SJCRH30 (cell line): ENCODE results near the gene ZBTB47. TPM values are rescaled to one million over a fixed set of nuclear protein-coding genes. Genes with fewer than 3 reads are reported as not detected.

Experiments
- DNase-seq, 2 experiments: peaks; one replicate each; pipeline ENCODE4 v3.0.0-alpha.2; 2015 to 2020
- H3K27ac ChIP-seq: fragments of 250-450 bp; sonication (Bioruptor Pico); 2 replicates; pipeline ENCODE4 v1.5.1; 2020; ENCODE audit warnings: mild to moderate bottlenecking, moderate library complexity
- H3K27me3 ChIP-seq: fragments of 250-450 bp; sonication (Bioruptor Pico); 2 replicates; pipeline ENCODE4 v1.5.1; 2020; ENCODE audit warnings: mild to moderate bottlenecking, moderate library complexity
- H3K36me3 ChIP-seq: fragments of 250-450 bp; sonication (Bioruptor Pico); 2 replicates; pipeline ENCODE4 v1.5.1; 2020; ENCODE audit warnings: mild to moderate bottlenecking, moderate library complexity
- H3K4me1 ChIP-seq: fragments of 250-450 bp; sonication (Bioruptor Pico); 2 replicates; pipeline ENCODE4 v1.5.1; 2020; ENCODE audit warnings: mild to moderate bottlenecking, moderate library complexity
- H3K4me3 ChIP-seq: fragments of 250-450 bp; sonication (Bioruptor Pico); 2 replicates; pipeline ENCODE4 v1.5.1; 2020; ENCODE audit warnings: mild to moderate bottlenecking, moderate library complexity
- H3K9me3 ChIP-seq: fragments of 250-450 bp; sonication (Bioruptor Pico); replicated peaks from 2 replicates; pipeline ENCODE4 v1.5.1; 2020; ENCODE audit warnings: mild to moderate bottlenecking, moderate library complexity
- total RNA-seq: library from RNA; depleted of rRNA; stranded (reverse); fragments of >200 nt; shearing (Covaris generic); gene quantifications from 2 replicates; pipeline ENCODE4 v1.2.3, GENCODE V29; 2014

The ZBTB47 gene
- total RNA-seq, 1 experiment from 2014 or later, result 3.5 TPM

DNA sequence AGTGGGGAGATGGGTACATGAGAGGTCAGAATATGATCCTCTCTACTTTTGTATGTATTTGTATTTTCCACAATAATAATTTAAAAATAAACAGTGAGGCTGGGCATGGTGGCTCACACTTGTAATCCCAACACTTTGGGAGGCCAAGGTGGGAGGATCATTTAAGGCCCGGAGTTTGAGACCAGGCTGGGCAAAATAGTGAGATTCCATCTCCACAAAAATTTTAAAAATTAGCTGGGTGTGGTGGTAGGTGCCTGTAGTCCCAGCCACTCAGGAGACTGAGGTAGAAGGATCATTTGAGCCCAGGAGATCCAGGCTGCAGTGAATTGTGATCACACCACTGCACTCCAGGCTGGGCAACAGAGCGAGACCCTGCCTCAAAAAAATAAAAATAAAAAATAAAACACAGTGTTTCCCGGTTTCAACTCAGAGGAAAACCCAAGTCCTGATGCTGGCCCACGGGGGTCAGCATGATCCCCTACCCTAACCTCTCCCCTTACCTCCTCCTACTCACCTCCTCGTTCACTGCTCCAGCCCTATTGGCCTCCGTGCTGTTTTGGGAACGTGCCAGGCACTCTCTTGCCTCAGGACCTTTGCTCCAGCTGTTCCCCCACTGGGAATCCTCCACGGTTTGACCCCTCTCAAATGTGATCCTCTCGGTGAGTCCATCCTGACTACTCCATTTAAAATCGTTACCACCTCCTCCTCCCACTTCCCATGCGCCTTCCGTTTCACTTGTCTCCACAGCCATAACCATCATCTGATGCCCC lies 29.0 kb downstream of the ZBTB47 start:
- Histone ChIP-seq H3K4me3 (no peak overlapping the region), H3K4me1 (peaks cover 33% of the 10 kb centered on the region), H3K27ac (peak overlapping the region; percentile 30; the same call in 1 of the 2 replicates), H3K27me3 (no peaks in the 10 kb centered on the region), H3K9me3 (no peaks in the 10 kb centered on the region), H3K36me3 (no peaks in the 10 kb centered on the region)
- DNase-seq, result peak; percentile 14 to 44

DNA sequence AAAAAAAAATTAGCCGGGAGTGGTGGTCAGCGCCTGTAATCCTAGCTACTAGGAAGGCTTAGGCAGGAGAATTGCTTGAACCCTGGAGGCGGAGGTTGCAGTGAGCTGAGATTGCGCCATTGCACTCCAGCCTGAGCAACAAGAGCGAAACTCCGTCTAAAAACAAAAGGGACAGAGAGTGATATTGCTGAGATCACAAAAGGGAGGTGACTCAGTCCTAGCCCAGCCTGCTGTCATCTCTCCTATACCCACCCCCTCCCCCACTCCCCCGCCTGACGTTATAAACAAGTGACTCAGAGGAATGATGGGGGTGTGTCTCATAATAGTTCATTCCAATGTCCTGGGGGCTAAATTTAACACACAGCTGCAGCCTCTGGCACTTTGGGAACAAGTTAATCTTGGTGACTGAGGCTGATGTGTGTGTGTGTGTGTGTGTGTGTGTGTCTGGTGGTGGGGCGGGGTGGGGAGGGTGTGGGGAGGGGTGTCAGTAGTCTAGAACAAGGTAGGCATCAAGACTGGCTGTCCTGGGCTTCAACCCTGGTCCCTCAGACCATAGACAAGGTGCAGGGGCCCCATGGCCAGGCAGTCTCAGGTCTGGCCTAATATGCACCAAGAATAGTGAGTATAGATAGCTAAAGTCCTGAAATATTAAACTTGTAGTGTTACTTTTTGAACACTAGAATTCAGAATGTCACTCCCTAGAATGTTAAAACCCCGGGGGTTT lies 30.5 kb downstream of the ZBTB47 start:
- Histone ChIP-seq H3K9me3 (no peaks in the 10 kb centered on the region), H3K4me1 (peaks cover 33% of the 10 kb centered on the region), H3K27ac (peak overlapping the region; percentile 34; the same call in 1 of the 2 replicates), H3K27me3 (no peaks in the 10 kb centered on the region), H3K36me3 (no peaks in the 10 kb centered on the region), H3K4me3 (peak overlapping the region; percentile 20; the same call in 1 of the 2 replicates)
- peak; percentile 81 to 83 for DNase-seq

- no peaks in the 10 kb centered on the region for H3K9me3 ChIP-seq
- no peaks in the 10 kb centered on the region for H3K36me3 ChIP-seq
- H3K27ac ChIP-seq, result peak overlapping the region; percentile 34
- H3K4me1 ChIP-seq, result peaks cover 33% of the 10 kb centered on the region
- H3K27me3 ChIP-seq, result no peaks in the 10 kb centered on the region
- H3K4me3 ChIP-seq, result no peak overlapping the region
- DNase-seq, result peak in 1 of 2 experiments; percentile 18
Measured at GRCh38 chr3:42684632-42685362, 31.3 kb downstream of the ZBTB47 start.

- Histone ChIP-seq H3K27ac (peak within 1 kb of the TSS; percentile 34), H3K4me1 (peaks cover 33% of the 10 kb centered on the region), H3K9me3 (no peaks in the 10 kb centered on the region), H3K36me3 (no peaks in the 10 kb centered on the region), H3K27me3 (no peaks in the 10 kb centered on the region), H3K4me3 (no peak within 1 kb of the TSS)
- peak; percentile 81 for DNase-seq
Measured at GRCh38 chr3:42685363-42685881, 31.9 kb downstream of the ZBTB47 start, which contains the start of gene KLHL40. TSS of gene KLHL40 (plus strand) at chr3:42685537. CDS start at chr3:42685619, 82 bp downstream.

- H3K4me1 ChIP-seq, result peaks cover 33% of the 10 kb centered on the region
- H3K36me3 ChIP-seq, result no peaks in the 10 kb centered on the region
- no peaks in the 10 kb centered on the region for H3K27me3 ChIP-seq
- no peaks in the 10 kb centered on the region for H3K9me3 ChIP-seq
- peak overlapping the region; percentile 34; the same call in 1 of the 2 replicates for H3K27ac ChIP-seq
- DNase-seq, result no peak
- no peak overlapping the region for H3K4me3 ChIP-seq
Measured at GRCh38 chr3:42685891-42686820, 32.7 kb downstream of the ZBTB47 start.

DNA sequence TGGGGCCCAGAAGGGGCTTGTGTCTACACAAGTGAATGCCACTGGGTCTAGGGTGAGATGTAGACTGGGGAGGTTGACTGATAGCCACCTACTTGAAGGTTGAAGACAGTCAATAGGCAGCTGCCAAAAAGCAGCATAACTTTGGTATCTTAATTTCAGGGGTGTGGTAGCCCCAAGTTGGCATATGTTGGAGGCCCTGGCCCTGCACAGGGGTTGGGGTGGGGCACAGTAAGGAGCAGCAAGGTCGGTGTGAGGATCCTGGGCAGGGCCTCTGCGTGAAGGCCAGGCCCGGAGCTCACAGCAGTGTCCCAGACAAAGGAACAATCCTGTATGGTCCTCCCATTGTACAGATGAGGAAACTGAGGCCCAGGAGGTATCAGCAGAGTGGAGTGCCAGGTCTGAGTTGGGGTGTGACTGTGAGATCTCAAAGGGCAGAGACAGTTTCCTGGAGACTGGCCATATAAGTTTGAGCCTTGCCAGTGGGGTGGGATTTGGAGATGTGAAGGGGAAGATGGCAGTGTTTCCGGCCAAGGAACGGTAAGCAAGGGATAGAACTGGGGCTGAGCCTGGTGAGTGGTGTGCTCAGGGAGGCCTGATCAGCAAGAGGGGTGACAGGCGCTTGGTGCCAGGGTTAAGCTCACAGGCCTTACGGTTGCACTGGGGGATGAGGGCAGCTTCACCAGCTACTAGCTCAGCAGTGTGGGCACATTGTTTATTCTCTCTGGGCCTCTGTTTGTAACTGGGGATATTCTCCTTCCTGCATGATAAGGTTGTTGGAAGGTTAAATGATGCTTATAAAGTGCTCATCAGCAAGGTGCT lies 33.5 kb downstream of the ZBTB47 start:
- H3K4me3 ChIP-seq, result no peak overlapping the region
- peaks cover 25% of the 10 kb centered on the region for H3K4me1 ChIP-seq
- no peaks in the 10 kb centered on the region for H3K27me3 ChIP-seq
- H3K9me3 ChIP-seq, result no peaks in the 10 kb centered on the region
- no peak overlapping the region for H3K27ac ChIP-seq
- no peaks in the 10 kb centered on the region for H3K36me3 ChIP-seq
- no peak for DNase-seq

GRCh38 chr3:42688016-42688415 lies 34.5 kb downstream of the ZBTB47 start:
- no peak for DNase-seq
- Histone ChIP-seq H3K4me1 (peaks cover 19% of the 10 kb centered on the region), H3K36me3 (no peaks in the 10 kb centered on the region), H3K27ac (no peak overlapping the region), H3K4me3 (no peak overlapping the region), H3K9me3 (no peaks in the 10 kb centered on the region), H3K27me3 (no peaks in the 10 kb centered on the region)

DNA sequence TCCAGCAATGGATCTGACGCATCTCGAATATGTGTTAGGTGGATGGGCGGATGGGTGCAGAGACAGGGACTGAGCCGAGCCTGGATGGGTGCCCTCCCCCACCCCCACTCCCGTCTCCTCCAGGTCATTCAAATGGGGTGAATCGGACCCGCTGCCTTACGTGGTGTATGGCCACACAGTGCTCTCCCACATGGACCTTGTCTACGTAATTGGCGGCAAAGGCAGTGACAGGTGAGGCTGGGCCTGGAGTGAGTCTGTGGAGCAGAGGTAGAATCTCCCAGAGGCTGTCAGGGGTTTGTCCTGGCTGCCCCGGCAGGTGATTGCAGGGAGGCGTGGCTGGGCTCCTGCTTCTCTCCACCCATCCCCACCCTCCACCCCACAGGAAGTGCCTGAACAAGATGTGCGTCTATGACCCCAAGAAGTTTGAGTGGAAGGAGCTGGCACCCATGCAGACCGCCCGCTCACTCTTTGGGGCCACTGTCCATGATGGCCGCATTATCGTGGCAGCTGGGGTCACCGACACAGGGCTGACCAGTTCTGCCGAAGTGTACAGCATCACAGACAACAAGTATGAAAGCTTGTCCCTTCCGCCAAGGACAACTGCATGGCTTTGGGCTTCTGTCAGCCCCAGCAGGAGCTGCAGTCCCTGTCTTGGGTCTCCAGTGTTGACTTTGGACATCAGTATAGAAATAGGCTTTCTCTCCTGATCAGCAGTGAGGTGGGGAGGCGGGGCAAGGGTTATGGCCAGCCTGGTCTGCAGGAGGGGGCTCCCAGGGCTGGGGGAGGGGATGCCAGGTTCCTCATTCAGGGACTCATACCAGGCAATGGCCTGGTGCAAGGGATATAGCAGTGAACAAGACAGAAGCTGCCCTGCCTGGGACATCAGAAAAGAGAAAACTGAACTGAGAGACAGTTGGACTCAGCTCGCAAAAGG lies 35.3 kb downstream of the ZBTB47 start:
- Histone ChIP-seq H3K27ac (no peak overlapping the region), H3K4me1 (peaks cover 14% of the 10 kb centered on the region), H3K27me3 (no peaks in the 10 kb centered on the region), H3K4me3 (no peak overlapping the region), H3K9me3 (no peaks in the 10 kb centered on the region), H3K36me3 (no peaks in the 10 kb centered on the region)
- no peak for DNase-seq

DNA sequence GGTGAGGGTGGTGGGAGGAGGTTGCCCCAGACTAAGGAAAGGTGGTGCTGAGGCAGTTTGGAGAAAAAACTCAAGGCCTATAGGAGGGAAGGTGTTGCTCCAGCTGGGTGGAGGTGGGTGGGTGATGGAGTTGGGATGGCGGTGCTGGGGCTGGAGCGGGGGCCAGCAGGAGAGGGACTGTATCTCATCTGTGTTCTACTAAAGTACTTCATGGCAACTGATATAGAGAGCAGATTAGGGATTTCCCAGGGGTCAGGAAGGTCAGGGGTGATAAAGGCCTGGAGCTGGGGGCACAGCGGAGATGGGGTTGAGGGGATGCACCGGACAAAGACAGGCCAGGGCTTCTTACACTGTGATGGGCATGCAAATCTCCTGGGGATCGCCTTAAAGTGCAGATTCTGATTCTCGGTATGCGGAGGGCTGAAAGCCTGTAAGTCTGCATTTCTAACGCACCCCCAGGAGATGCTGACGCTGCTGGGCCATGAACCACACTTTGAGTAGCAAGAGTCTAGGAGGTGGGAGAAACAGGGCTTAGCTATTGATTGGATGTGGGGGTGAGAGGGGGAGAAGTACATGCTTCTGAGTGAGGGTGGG lies 36.0 kb downstream of the ZBTB47 start:
- no peak overlapping the region for H3K4me3 ChIP-seq
- H3K4me1 ChIP-seq, result peaks cover 10% of the 10 kb centered on the region
- no peaks in the 10 kb centered on the region for H3K9me3 ChIP-seq
- no peaks in the 10 kb centered on the region for H3K36me3 ChIP-seq
- DNase-seq, result no peak
- H3K27me3 ChIP-seq, result no peaks in the 10 kb centered on the region
- no peak overlapping the region for H3K27ac ChIP-seq

DNA sequence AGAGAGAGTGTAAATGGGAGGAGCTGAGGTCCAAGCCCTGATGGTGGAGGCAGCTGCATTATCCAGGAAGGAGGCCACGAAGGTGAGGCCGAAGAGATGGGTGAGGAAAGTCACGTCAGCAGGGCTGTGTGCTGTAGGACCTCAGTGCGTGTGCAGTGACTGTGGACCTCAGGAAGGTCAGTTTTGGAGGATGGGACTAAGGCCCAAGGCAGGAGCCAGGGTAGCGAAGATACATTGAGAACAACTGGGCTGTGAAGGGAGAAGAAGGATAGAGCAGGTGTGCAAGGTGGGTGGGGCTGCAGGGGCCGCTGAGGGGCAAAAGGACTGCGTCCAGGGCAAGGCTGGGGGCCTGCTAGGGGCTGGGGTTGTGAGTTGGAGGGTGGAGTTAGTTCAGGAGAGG lies 36.7 kb downstream of the ZBTB47 start:
- DNase-seq, result no peak
- H3K36me3 ChIP-seq, result no peaks in the 10 kb centered on the region
- H3K9me3 ChIP-seq, result no peaks in the 10 kb centered on the region
- no peak overlapping the region for H3K27ac ChIP-seq
- no peak overlapping the region for H3K4me3 ChIP-seq
- H3K27me3 ChIP-seq, result no peaks in the 10 kb centered on the region
- peaks cover 4% of the 10 kb centered on the region; the same call in 1 of the 2 replicates for H3K4me1 ChIP-seq

DNA sequence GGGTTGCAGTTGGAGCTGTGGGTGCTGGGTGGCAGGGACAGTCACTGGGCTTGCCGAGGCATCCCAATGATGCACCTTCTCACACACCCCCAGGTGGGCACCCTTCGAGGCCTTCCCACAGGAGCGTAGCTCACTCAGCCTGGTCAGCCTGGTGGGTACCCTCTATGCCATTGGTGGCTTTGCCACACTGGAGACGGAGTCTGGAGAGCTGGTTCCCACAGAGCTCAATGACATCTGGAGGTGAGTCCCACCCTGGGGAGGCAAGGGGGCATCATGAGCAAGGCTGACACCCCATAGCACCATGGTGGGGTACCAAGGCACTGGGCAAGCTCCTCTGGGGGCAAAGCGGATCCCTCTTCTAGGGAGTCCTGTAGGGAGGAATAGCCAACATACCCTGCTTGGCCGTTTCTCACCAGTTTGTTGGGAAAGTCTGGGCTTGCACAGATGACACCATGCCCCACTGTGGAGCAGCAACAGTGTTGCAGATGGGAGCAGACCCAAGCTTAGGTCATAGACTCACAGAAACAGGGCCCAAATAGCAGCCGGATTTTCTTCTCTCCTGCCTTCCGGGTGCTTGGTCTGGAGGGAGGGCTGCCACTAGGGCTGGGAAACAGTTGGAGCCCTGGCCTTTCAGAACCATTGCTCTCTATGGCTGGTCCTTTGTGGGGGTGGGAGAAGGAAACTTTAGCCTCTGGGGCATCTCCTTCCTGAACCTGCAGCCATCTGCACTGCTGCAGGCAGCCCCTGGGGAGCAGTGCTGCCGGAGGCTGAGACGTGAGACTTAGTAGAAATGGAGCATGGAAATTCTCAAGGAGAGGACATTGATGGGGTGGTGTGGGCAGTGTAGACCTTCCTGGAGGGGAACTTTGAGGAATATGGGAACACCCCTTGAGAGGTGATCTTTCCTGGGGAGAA lies 37.5 kb downstream of the ZBTB47 start:
- Histone ChIP-seq H3K4me3 (no peak overlapping the region), H3K27me3 (no peaks in the 10 kb centered on the region), H3K4me1 (no peaks in the 10 kb centered on the region), H3K36me3 (no peaks in the 10 kb centered on the region), H3K27ac (no peak overlapping the region), H3K9me3 (no peaks in the 10 kb centered on the region)
- no peak for DNase-seq
